Activated CD8-positive, alpha-beta memory T cell treated with anti-CD3 and anti-CD28 coated beads, Interleukin-2, amount 10 ng/mL, durations not matched to agents 7 days and 5 days (primary cell): ENCODE measurements around the gene DISP3. TPM values are rescaled to one million over a fixed set of nuclear protein-coding genes. Genes with fewer than 3 reads are reported as not detected.

Source experiments
- ATAC-seq: fragments of 150-1000 bp; cut with Tn5 transposase; one replicate; pipeline ENCODE4 v1.10.0; 2021; ENCODE audit warnings: moderate library complexity
- CTCF ChIA-PET: fragments of 350-600 bp; sonication (Branson Sonifier 250); formaldehyde crosslinking; loops from one replicate; lab custom pipeline; 2021; ENCODE audit warnings: antibody characterized with exemption; lab: Charles Lee
- DNase-seq: peaks from one replicate; pipeline ENCODE4 v3.0.0-alpha.2; 2020
- H3K27ac Mint-ChIP-seq: one replicate; pipeline ENCODE4 v1.8.0; 2021; ENCODE audit warnings: mild to moderate bottlenecking, mixed read lengths
- H3K27me3 Mint-ChIP-seq: one replicate; pipeline ENCODE4 v1.8.0; 2021; ENCODE audit warnings: mixed read lengths
- H3K36me3 Mint-ChIP-seq: one replicate; pipeline ENCODE4 v1.8.0; 2021; ENCODE audit warnings: mild to moderate bottlenecking, mixed read lengths
- H3K4me1 Mint-ChIP-seq: one replicate; pipeline ENCODE4 v1.8.0; 2021; ENCODE audit warnings: mixed read lengths
- H3K4me3 Mint-ChIP-seq: one replicate; pipeline ENCODE4 v1.8.0; 2021; ENCODE audit warnings: mild to moderate bottlenecking, moderate library complexity, mixed read lengths
- H3K9me3 Mint-ChIP-seq: one replicate; pipeline ENCODE4 v1.8.0; 2022; ENCODE audit warnings: low read depth, mixed read lengths
- total RNA-seq, 2 experiments: library from RNA; stranded (reverse); gene quantifications; one replicate each; pipeline ENCODE4 v1.2.3, GENCODE V29; 2021

DISP3 gene, protein sequence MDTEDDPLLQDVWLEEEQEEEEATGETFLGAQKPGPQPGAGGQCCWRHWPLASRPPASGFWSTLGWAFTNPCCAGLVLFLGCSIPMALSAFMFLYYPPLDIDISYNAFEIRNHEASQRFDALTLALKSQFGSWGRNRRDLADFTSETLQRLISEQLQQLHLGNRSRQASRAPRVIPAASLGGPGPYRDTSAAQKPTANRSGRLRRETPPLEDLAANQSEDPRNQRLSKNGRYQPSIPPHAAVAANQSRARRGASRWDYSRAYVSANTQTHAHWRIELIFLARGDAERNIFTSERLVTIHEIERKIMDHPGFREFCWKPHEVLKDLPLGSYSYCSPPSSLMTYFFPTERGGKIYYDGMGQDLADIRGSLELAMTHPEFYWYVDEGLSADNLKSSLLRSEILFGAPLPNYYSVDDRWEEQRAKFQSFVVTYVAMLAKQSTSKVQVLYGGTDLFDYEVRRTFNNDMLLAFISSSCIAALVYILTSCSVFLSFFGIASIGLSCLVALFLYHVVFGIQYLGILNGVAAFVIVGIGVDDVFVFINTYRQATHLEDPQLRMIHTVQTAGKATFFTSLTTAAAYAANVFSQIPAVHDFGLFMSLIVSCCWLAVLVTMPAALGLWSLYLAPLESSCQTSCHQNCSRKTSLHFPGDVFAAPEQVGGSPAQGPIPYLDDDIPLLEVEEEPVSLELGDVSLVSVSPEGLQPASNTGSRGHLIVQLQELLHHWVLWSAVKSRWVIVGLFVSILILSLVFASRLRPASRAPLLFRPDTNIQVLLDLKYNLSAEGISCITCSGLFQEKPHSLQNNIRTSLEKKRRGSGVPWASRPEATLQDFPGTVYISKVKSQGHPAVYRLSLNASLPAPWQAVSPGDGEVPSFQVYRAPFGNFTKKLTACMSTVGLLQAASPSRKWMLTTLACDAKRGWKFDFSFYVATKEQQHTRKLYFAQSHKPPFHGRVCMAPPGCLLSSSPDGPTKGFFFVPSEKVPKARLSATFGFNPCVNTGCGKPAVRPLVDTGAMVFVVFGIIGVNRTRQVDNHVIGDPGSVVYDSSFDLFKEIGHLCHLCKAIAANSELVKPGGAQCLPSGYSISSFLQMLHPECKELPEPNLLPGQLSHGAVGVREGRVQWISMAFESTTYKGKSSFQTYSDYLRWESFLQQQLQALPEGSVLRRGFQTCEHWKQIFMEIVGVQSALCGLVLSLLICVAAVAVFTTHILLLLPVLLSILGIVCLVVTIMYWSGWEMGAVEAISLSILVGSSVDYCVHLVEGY (N-terminal part only)
- total RNA-seq, result under 1 TPM; 0.35 to 0.54 TPM

DNA sequence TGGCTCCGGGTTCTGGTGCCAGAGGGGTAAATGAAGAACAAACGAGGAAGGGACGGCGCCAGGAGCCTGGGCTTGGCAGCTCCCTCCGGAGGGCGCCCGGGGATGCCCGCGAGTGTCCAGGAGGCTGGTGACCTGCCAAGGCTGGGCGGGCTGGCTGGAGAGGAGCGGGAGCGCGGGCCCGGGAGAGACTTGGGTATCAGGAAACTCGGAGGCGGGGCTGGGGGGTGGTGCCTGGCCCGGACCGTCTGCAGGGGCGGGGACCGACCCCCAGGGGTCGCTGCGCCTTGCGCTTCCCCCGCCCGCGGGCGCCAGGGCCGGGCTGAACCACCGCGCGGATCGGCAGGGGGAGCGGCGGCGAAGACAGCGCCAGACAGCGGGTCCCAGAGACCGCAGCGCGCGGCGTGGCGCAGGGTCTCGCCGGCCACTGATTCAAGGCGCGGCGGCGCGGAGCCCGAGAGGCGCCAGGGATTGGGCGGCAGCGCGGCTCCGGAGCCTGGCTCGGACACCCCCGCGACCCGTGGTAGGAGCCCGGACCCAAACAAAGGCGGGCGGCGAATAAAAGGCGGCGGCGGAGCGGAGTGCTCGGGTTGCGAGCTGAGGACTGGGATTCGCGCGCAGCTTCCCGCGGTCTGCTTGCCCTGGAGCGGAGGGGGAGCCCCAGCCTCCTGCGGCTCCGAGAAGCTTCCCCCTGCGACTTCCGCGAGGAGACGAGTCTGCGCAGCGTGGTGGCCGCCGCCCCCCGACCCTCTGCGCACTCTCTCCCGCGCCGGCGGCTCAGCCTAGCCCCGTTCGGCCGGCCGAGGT is at the start of gene DISP3:
TSS of gene DISP3 (plus strand) at position 585 of the 804 bp plus-strand sequence. CDS start 21,838 bp downstream, outside the sequence.
- Mint-ChIP-seq H3K27me3 (peaks cover 49% of the 10 kb centered on the region), H3K27ac (no peak within 1 kb of the TSS), H3K9me3 (no peaks in the 10 kb centered on the region), H3K4me1 (peaks cover 4% of the 10 kb centered on the region), H3K36me3 (peaks cover 1% of the 10 kb centered on the region), H3K4me3 (peak within 1 kb of the TSS; percentile 51)
- peak; percentile 85 for ATAC-seq
- CTCF ChIA-PET, result interaction anchor here (0.8 to 1.8 kb wide), 6 partner anchors 14 to 241 kb away, joined by 3 to 6 read pairs (median 4); no protein-coding TSS in a partner anchor
- DNase-seq, result peak; percentile 74

DNA sequence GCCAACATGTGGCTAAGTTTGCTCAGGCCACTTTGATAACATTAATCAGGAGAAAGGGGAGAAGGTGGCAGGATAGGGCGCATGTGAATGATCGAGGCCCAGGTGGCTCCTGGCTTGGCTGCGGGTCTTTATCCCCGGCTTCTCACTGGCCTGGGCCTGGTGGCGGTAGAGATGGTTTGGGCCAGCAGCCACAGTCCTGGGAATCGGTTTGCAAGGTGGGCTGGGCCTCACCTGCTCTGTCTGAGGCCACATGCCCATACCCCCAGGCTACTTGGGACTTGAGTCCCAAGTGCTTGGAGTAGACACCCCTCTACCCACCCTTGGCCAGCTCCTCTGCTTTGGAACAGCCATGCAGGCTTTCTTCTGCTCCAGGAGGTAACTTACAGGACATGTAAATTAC is 49.7 kb upstream of the DISP3 start:
- peaks cover 2% of the 10 kb centered on the region for H3K27me3 Mint-ChIP-seq
- CTCF ChIA-PET, result no interaction called here
- ATAC-seq (no peak), DNase-seq (no peak)
- H3K27ac Mint-ChIP-seq, result no peak overlapping the region
- H3K4me1 Mint-ChIP-seq, result no peaks in the 10 kb centered on the region
- H3K4me3 Mint-ChIP-seq, result no peak overlapping the region
- H3K9me3 Mint-ChIP-seq, result no peaks in the 10 kb centered on the region
- H3K36me3 Mint-ChIP-seq, result no peaks in the 10 kb centered on the region

DNA sequence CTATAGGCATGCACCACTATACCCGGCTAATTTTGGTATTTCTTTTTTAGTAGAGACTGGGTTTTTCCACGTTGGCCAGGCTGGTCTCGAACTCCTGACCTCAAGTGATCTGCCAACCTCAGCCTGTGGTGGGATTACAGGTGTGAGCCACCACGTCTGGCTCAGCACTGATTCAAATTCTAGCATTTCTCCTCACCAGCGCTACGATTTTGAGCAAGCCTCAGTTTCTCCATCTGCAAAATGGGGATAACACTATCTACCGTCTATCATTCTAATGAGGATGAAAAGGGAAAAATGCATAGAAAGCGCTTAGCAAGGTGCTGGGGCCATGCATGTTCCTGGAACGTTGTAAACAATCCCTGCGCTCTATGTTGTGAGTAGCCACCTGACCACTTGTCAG is 49.0 kb upstream of the DISP3 start:
- Mint-ChIP-seq H3K36me3 (no peaks in the 10 kb centered on the region), H3K9me3 (no peaks in the 10 kb centered on the region), H3K4me3 (no peak overlapping the region), H3K4me1 (no peaks in the 10 kb centered on the region), H3K27ac (no peak overlapping the region), H3K27me3 (peaks cover 2% of the 10 kb centered on the region)
- no peak for ATAC-seq
- CTCF ChIA-PET, result no interaction called here
- DNase-seq, result no peak

DNA sequence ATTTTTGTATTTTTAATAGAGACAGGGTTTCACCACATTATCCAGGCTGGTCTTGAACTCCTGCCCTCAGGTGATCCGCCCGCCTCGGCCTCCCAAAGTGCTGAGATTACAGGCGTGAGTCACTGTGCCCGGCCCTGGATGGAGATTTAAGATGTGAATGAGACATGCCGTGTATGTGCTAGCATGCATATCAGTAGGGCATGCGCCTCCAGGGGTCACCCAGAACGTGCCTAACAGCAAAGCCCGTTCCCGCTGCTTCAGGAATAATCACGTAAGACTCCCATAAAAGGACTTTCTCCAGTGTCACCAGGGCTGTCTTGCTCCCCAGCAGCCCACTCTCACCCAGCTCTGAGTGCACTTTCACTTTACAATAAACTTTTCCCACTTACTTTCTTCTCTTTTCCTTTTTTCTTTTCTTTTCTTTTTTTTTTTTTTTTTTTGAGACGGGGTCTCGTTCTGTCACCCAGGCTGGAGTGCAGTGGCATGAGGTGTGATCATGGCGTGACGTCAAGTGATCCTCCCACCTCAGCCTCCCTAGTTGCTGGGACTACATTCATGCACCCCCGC is 46.9 kb upstream of the DISP3 start:
- Mint-ChIP-seq H3K4me3 (no peak overlapping the region), H3K27me3 (peaks cover 12% of the 10 kb centered on the region), H3K4me1 (no peaks in the 10 kb centered on the region), H3K27ac (no peak overlapping the region), H3K9me3 (no peaks in the 10 kb centered on the region), H3K36me3 (no peaks in the 10 kb centered on the region)
- ATAC-seq, result no peak
- CTCF ChIA-PET, result no interaction called here
- DNase-seq, result no peak

DNA sequence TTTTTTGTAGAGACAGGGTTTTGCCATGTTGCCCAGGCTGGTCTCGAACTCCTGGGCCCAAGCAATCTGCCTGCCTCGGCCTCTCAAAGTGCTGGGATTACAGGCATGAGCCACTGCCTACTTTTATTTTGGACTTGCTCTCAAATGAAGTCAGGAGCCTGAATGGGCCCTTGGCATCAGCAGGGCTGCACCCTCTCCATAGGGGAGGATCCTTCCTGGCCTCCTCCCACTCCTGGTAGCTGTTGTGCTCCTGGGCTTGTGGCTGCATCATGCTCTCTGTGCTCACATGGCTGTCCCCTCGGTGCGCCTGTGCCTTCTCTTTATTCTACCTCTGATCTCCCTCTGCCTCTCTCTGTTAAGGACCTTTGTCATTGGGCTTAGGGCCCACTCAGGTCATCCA is 46.4 kb upstream of the DISP3 start:
- Mint-ChIP-seq H3K4me3 (no peak overlapping the region), H3K27ac (no peak overlapping the region), H3K27me3 (peaks cover 16% of the 10 kb centered on the region), H3K36me3 (no peaks in the 10 kb centered on the region), H3K4me1 (no peaks in the 10 kb centered on the region), H3K9me3 (no peaks in the 10 kb centered on the region)
- no peak for DNase-seq
- CTCF ChIA-PET, result no interaction called here
- no peak for ATAC-seq

DNA sequence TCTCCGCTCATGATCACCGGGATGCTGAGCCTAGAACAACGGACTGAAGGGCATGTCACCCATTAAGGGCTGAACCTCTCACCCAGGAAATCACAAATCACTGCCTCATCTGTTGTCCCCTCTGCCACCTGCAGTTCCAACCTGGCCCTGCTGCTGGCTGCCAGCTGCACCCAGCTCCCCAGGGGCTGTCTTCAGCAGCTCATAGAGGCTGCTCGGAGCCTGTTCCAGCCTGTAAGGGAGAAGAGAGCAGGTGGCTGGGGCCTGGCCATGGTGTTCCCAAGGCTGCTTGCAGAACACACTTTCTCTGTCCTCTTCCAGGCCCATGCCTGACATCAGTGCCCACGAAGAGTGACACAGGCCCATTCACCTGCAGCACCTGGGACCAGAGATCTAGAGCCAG is 44.5 kb upstream of the DISP3 start:
- Mint-ChIP-seq H3K27ac (no peak overlapping the region), H3K36me3 (no peaks in the 10 kb centered on the region), H3K27me3 (peaks cover 24% of the 10 kb centered on the region), H3K4me3 (no peak overlapping the region), H3K9me3 (no peaks in the 10 kb centered on the region), H3K4me1 (no peaks in the 10 kb centered on the region)
- no peak for DNase-seq
- CTCF ChIA-PET, result no interaction called here
- ATAC-seq, result no peak

DNA sequence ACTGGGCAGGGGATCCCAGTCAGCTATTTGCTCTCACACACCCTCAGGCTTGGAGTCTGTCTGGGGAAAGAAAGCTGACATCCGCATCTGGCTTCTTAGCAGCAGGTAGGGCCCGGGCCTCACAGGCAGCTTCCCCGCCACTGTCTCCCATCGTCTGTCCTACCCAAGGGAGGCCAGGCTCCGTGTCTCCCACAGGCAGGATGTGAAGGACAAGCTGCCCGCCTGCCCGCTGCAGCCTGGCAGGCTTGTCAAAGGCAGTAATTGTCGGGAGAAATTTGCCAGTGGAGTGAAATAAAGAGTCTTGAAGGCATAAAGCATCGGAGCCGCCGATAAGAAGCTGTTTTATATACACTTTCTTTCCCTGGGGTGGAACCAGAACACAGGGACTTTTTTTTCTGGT is 44.0 kb upstream of the DISP3 start:
- Mint-ChIP-seq H3K27ac (no peak overlapping the region), H3K9me3 (no peaks in the 10 kb centered on the region), H3K36me3 (no peaks in the 10 kb centered on the region), H3K27me3 (peaks cover 24% of the 10 kb centered on the region), H3K4me3 (no peak overlapping the region), H3K4me1 (no peaks in the 10 kb centered on the region)
- ATAC-seq (no peak), DNase-seq (no peak)
- CTCF ChIA-PET, result no interaction called here

DNA sequence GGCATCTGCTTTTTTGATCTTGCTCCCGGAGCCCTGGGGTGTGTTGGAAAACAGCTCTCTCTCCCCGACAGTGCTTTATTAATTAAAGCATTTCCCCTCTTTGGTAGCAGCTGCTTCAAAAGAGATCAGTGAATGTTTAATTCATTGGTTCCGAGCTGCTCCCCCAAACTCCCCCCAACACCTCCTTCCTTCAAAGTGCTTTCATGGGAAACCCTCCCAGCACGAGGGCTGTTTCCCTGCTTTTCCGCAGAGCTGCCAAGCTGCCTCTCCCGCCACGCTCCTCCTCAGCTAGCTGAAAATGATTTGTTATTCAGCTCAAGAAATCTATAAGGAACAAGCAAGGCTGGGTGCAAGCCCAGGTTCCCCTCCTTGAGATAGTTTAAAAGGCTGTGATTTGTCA is 40.0 kb upstream of the DISP3 start:
- no peaks in the 10 kb centered on the region for H3K36me3 Mint-ChIP-seq
- no peak overlapping the region for H3K27ac Mint-ChIP-seq
- H3K9me3 Mint-ChIP-seq, result no peaks in the 10 kb centered on the region
- H3K27me3 Mint-ChIP-seq, result peaks cover 37% of the 10 kb centered on the region
- ATAC-seq (no peak), DNase-seq (no peak)
- no peak overlapping the region for H3K4me3 Mint-ChIP-seq
- CTCF ChIA-PET, result no interaction called here
- H3K4me1 Mint-ChIP-seq, result no peaks in the 10 kb centered on the region

DNA sequence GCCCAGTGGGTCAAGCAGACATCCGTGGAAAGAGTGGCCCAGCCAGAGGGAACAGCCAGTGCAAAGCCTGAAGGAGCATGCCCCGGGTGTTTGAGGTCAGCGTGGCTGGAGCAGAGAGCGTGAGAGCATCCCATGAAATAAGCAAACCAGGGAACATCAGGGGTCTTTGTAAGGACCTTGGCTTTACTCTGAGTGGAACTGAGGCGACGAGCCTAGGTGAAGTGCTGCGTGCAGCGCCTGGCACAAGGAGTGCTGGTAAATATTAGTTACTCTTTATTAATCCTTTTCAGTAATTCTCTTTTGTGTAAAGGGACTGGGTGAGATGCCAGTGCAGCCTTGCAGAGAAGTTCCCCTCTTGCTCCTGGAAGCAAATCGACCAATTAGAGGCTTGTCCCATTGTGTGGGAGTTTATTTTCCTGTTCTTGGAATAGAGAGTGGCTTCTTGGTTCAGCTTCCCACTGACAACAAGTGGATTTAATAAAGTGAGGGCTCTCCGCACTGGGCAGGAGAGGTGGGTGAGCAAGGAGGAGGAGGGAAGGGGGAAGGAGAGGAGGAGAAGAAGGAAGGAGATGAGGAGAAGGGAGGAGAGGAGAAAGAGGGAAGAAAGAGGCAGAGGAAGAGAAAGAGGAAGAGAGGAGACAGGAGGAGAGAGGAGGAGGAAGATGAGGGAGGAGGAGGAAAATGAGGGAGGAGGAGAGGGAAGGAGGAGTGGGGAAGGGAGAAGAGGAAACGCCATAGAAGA is 37.6 kb upstream of the DISP3 start:
- Mint-ChIP-seq H3K27ac (no peak overlapping the region), H3K9me3 (no peaks in the 10 kb centered on the region), H3K27me3 (peaks cover 37% of the 10 kb centered on the region), H3K36me3 (no peaks in the 10 kb centered on the region), H3K4me3 (no peak overlapping the region), H3K4me1 (no peaks in the 10 kb centered on the region)
- DNase-seq (no peak), ATAC-seq (no peak)
- CTCF ChIA-PET, result no interaction called here

DNA sequence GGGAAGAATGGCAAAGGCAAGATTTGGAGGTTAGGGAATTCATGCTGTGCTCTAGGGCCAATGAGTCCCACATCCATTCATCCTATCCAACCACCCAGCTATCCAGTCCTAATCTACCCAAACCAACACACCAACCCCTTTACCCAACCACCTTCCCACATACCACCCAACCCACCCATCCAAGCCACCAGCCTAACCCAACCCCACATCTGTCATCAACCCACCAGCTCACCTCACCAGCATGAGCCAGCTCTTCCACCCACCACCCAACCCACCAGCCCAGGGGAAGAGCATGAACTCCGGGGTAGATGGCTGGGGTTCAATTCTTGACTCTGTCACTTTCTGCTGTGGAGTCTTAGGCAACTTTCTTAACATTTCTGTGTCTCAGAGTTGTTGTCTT is 35.9 kb upstream of the DISP3 start:
- Mint-ChIP-seq H3K9me3 (no peaks in the 10 kb centered on the region), H3K36me3 (no peaks in the 10 kb centered on the region), H3K27ac (no peak overlapping the region), H3K4me1 (no peaks in the 10 kb centered on the region), H3K27me3 (peaks cover 24% of the 10 kb centered on the region), H3K4me3 (no peak overlapping the region)
- DNase-seq, result no peak
- CTCF ChIA-PET, result interaction anchor here (0.7 kb wide), 1 partner anchor 84 kb away, joined by 3 read pairs; no protein-coding TSS in a partner anchor
- no peak for ATAC-seq

DNA sequence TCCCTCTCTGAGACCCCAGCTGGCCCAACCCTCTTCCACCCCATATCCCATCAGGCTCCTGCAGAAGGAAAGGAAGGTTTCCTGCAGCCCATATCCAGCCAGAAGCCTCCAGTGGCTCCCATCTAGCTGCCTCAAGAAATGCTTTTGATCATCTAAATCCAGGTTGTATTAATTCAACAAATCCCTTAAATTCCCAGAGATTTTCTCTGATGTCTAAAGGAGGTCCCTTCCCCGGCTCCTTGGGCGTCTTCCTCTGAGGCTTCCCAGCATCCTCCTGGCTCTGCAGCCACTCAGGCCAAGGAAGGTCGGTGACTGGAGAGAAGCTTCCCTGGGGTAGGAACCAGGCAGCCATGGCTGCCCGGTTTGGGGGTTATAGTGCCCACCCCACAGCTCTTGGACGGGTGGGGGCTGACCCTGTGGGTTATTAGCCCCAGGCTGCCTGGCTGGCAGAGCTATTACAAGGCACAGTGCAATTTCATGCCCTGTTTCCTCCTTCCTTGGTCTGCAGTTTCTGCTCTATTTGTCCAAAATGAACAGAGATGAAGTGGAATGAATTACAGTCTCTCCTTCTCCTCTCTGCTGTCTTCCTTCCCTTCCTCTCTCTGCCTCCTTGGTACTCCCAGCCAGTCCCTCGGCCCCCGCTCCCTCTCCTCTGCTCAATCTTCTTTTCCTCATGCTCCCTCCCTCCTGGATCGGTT is 34.8 kb upstream of the DISP3 start:
- CTCF ChIA-PET, result interaction anchor here (0.7 kb wide), 1 partner anchor 86 kb away, joined by 3 read pairs; no protein-coding TSS in a partner anchor
- Mint-ChIP-seq H3K27me3 (peaks cover 22% of the 10 kb centered on the region), H3K4me3 (no peak overlapping the region), H3K27ac (no peak overlapping the region), H3K36me3 (no peaks in the 10 kb centered on the region), H3K4me1 (no peaks in the 10 kb centered on the region), H3K9me3 (no peaks in the 10 kb centered on the region)
- DNase-seq (no peak), ATAC-seq (no peak)
